ENCODE results near the gene HOXB4. TPM values are rescaled to one million over a fixed set of nuclear protein-coding genes. Genes with fewer than 3 reads are reported as not detected.

Gene HOXB4
- total RNA-seq, 4 donors from 2014 or later: 0.98 to 2.8 (median 2.0) TPM

- TF ChIP-seq CTCF (IDR thresholded peaks at IDR 0.05; ENCODE audit: low read depth): no peak
Observed at GRCh38 chr17:48570325-48571023, 7.7 kb downstream of the HOXB4 start.

DNA sequence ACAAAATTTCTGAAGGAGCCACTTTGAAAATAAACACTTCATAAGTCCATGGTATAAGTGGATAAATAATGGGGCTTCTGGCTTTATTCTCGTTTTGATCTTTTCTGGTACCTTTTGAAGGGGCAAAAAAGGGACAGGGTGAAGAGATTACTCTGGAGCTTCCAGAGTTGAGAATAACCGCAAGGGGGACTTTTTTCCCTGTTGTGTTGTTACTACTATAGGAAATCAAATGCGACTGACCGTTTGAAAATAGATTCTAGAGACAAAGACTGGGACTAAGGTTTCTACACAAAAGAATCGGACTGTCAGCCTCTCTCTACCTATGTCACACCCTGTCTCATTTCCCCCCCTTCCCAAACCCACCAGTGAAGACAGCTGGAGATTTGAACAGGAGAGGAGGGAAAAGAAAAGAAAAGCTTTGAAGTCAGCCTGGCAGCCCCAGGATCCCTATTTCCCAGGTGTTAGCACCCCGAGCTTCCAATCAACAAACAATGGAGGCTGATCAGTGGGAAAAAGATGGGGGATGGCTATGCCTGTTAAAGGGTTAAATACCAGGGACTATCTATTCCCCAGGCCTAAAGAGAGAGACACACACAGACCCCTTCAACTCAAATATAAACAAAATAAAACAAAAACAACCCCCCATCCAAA is 8.4 kb downstream of the HOXB4 start:
- no peak for TF ChIP-seq CTCF (IDR thresholded peaks at IDR 0.05; ENCODE audit: low read depth)

- no peak for TF ChIP-seq CTCF (IDR thresholded peaks at IDR 0.05; ENCODE audit: low read depth)
Observed at GRCh38 chr17:48569240-48569582, 8.9 kb downstream of the HOXB4 start.

- no peak for TF ChIP-seq CTCF (IDR thresholded peaks at IDR 0.05; ENCODE audit: low read depth)
Observed at GRCh38 chr17:48568499-48569239, 9.5 kb downstream of the HOXB4 start.

DNA sequence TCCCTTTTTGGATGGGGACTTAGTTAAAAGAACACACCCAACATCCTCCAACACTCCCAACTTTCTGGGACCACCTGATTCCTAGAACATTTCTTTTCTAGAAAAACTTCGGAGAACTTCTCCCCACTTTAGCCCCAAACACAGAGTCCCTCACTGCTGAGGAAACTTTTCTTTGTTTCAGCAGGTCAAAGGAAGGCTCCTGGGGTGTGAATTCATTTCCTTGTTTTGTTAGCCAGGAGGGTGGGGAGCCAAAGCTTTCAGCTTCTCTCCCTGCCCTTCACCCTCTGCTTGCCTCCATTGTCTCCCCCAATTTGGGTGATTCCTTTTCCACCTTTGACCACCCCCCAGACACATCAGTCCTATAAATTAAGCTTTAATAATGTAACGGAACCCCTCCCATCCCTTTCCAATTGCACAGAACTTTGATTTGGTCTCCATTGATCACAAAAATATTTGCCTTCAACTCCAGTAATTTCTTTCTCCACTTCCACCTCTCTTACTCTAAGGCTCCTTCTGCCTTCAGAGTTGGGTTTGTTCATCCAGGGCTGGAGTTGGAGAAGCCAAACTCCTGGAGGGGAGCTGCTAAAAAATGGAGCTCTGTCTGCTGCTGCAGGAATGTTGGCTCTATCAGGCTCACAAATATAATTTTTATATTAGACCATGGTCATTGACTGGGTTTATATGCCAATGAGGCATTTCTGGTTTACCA is 10.3 kb downstream of the HOXB4 start:
- TF ChIP-seq CTCF (IDR thresholded peaks at IDR 0.05; ENCODE audit: low read depth): no peak

GRCh38 chr17:48567209-48567608 is 10.9 kb downstream of the HOXB4 start:
- no peak for TF ChIP-seq CTCF (IDR thresholded peaks at IDR 0.05; ENCODE audit: low read depth)

DNA sequence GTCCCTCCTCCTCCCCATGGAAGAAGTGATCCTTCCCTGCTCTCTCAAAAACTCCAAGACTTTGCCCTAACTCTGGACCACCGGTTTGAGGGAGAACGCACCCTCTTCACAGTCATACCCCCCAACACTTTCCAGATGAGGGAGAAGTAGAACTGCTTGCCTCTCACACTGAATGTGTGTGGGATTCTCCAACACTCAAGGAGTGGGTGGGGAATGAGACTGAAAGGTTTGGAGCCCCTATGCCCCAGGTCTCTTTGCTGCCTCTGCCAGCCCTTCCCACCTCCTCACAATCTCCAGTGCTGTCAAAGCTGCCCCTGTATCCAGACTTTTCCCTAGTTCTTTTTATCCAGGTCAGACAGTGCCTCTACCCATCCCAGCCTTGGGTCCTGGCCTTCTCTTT is 11.4 kb downstream of the HOXB4 start:
- TF ChIP-seq CTCF (IDR thresholded peaks at IDR 0.05; ENCODE audit: low read depth): no peak
